K562 (cell line): ENCODE measurements around the gene ZNF322.

ENCODE experiments used
- EGR1 ChIP-seq: fragments of 450-650 bp; conservative IDR thresholded peaks from 2 replicates; pipeline ENCODE4 v1.6.1; 2017; ENCODE audit warnings: mild to moderate bottlenecking
- HDAC6 ChIP-seq: IDR thresholded peaks from 2 replicates; pipeline ENCODE4 v1.6.1; 2012; ENCODE audit warnings: low read depth, mild to moderate bottlenecking, control low read depth, inconsistent platforms, low read length, moderate library complexity
- HNRNPLL ChIP-seq: fragments of 200-400 bp; formaldehyde crosslinking; IDR thresholded peaks from 2 replicates; pipeline ENCODE4 v1.6.1; 2017; ENCODE audit warnings: low read length, low read depth, mild to moderate bottlenecking; ENCODE audit not compliant: poor library complexity, severe bottlenecking
- MAFK ChIP-seq: IDR thresholded peaks from 2 replicates; pipeline ENCODE4 v1.6.1; 2011; ENCODE audit warnings: low read length, improper control_type of control experiment
- POLR2A ChIP-seq: fragments of 450-650 bp; conservative IDR thresholded peaks from 2 replicates; pipeline ENCODE4 v1.6.1; 2016
- ZBTB7A ChIP-seq: IDR thresholded peaks from 2 replicates; pipeline ENCODE4 v1.6.1; 2011; ENCODE audit warnings: low read depth, mild to moderate bottlenecking, low read length, moderate library complexity, borderline replicate concordance; ENCODE audit not compliant: control insufficient read depth
- ZNF764 ChIP-seq: fragments of 250-450 bp; sonication (Bioruptor Pico); IDR thresholded peaks from 2 replicates; pipeline ENCODE4 v1.4.0; 2020; ENCODE audit warnings: low read depth, mild to moderate bottlenecking, moderate library complexity

DNA sequence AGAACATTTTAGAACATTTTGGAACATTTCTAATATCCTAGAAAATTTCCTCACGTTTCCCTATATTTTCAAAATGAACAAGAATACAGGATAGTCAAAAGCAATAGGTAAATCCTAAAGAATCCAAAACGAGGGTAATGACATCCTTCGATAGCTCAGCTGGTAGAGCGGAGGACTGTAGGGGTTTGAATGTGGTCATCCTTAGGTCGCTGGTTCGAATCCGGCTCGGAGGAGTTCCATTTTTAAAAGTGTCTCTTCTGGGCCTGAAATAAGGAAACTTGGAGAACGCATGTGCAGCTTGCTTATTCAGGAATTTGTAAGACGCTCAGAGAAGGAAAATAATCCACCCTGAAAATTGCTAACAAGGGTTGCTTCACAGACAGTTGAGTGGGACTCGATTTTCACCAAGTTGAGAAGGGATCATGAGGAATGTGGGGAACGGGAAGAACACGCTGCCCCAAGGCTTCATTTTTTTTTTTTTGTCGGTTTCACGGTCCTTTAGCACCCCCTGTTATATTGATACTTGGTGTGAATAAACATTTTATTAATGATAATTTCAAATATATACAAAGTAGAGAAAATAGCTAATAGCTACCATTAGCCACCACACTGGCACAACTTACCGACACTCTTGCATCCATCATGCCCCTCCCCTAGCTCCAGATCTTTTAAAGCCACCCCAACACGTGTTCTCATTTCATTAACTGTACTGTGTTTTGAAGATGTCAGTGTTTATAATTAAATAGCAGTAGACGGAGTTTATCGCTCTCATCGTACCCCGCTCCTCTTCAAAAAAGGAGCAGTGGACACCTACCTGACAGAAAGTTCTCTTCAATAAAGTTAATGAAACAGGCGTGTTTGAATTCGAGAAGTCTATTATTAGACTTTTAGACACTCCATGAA lies 64.6 kb downstream of the ZNF322 start:
- TF ChIP-seq ZNF764 (peak; percentile 82; the same call in 1 of the 2 replicates), HNRNPLL (no peak), POLR2A (no peak), MAFK (no peak), EGR1 (no peak), HDAC6 (no peak), ZBTB7A (no peak)
